Embryonic facial prominence (tissue), 1 donor: ENCODE results near the gene PIMREG.

Experiments used
- DNase-seq: peaks from one replicate; pipeline ENCODE4 v3.0.0-alpha.2; 2016; ENCODE audit errors: extremely low spot score

The PIMREG gene

GRCh38 chr17:6443692-6444570, at the start of gene PIMREG:
TSS of gene PIMREG (plus strand) at chr17:6444455. CDS start at chr17:6445111, 656 bp downstream.
- peak; percentile 80 for DNase-seq

- DNase-seq: no peak
Measured at GRCh38 chr17:6398955-6399354, 45.3 kb upstream of the PIMREG start.

GRCh38 chr17:6402258-6402657, 42.0 kb upstream of the PIMREG start:
- no peak for DNase-seq

- DNase-seq: no peak
Measured at GRCh38 chr17:6408276-6408675, 36.0 kb upstream of the PIMREG start.

GRCh38 chr17:6408735-6409134, 35.5 kb upstream of the PIMREG start:
- DNase-seq: no peak

GRCh38 chr17:6413065-6413464, 31.2 kb upstream of the PIMREG start:
- DNase-seq: no peak

- no peak for DNase-seq
Measured at GRCh38 chr17:6415616-6416015, 28.6 kb upstream of the PIMREG start.

GRCh38 chr17:6420173-6420641, 24.0 kb upstream of the PIMREG start:
- DNase-seq: no peak

- DNase-seq: no peak
Measured at GRCh38 chr17:6421700-6422604, 22.3 kb upstream of the PIMREG start.

- DNase-seq: no peak
Measured at GRCh38 chr17:6422654-6423241, 21.5 kb upstream of the PIMREG start.

GRCh38 chr17:6423931-6424330, 20.3 kb upstream of the PIMREG start:
- DNase-seq: no peak

GRCh38 chr17:6425407-6425806, 18.8 kb upstream of the PIMREG start:
- no peak for DNase-seq

GRCh38 chr17:6426356-6427101, 17.7 kb upstream of the PIMREG start:
- DNase-seq: no peak

- DNase-seq: no peak
Measured at GRCh38 chr17:6427279-6427781, 16.9 kb upstream of the PIMREG start.

- no peak for DNase-seq
Measured at GRCh38 chr17:6428207-6428965, 15.9 kb upstream of the PIMREG start.

GRCh38 chr17:6429266-6429665, 15.0 kb upstream of the PIMREG start:
- DNase-seq: no peak

GRCh38 chr17:6430769-6431168, 13.5 kb upstream of the PIMREG start:
- DNase-seq: no peak

GRCh38 chr17:6435051-6435450, 9.2 kb upstream of the PIMREG start, which contains the start of gene AIPL1:
TSS of gene AIPL1 (minus strand) at chr17:6435121. CDS start at chr17:6435104, 17 bp downstream.
- no peak for DNase-seq

- DNase-seq: no peak
Measured at GRCh38 chr17:6435968-6436367, 8.3 kb upstream of the PIMREG start.

GRCh38 chr17:6437466-6437865, 6.8 kb upstream of the PIMREG start:
- DNase-seq: no peak
